ENCODE data around the gene ATXN7L1.
"Not testable (repeated sequence)": the region's sequence is repeated elsewhere in the genome, so short reads cannot be mapped to it uniquely, and the experiment has no call there.

ATXN7L1 gene

DNA sequence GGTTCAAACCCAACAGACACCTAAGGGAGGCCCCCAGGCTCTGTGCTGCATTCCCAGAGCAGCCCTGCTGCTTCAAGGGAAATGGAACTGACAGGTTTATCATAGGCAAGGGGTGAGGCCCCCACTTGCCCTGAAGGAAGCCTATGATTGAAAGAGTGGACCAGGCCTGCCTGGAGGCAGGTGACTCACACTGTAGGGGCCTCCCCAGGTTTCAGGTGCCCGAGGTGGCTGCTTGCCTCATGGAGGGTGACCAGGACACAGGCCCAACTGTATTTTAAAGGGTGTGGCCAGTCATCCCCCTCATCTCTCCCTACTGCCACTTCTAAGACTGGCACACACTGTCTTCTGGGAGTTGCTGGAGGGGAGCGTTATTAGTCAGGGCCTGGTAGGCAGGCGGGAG is 85.4 kb downstream of the ATXN7L1 start:
- no peaks in the 10 kb centered on the region for H3F3A ChIP-seq (ENCODE audit: insufficient read depth, low read length)
- no peaks in the 10 kb centered on the region for H3K4me1 ChIP-seq (ENCODE audit: low read length)
- H2AFZ ChIP-seq (ENCODE audit: low read length) = no peak overlapping the region
- no peak overlapping the region for H3K9ac ChIP-seq (ENCODE audit: low read length)
- H3K4me2 ChIP-seq (ENCODE audit: low read depth, low read length) = no peak overlapping the region
- no peak for DNase-seq
- no peaks in the 10 kb centered on the region for H3K9me2 ChIP-seq (replicated peaks; ENCODE audit: insufficient read depth, low read length)
- H4K20me1 ChIP-seq (ENCODE audit: insufficient read depth, low read length) = no peaks in the 10 kb centered on the region
- H3K79me2 ChIP-seq (ENCODE audit: low read length) = no peaks in the 10 kb centered on the region
- H3K36me3 ChIP-seq (replicated peaks; ENCODE audit: insufficient read depth, low read length) = no peaks in the 10 kb centered on the region
- no peak overlapping the region for H3K27ac ChIP-seq (ENCODE audit: low read length)
- H3K27me3 ChIP-seq (replicated peaks; ENCODE audit: insufficient read depth, low read length) = no peaks in the 10 kb centered on the region
- no peak overlapping the region for H3K4me3 ChIP-seq (ENCODE audit: low read length)
- TF ChIP-seq EZH2 (optimal IDR thresholded peaks at IDR 0.05; ENCODE audit: low read depth, low read length) = no peak
- TF ChIP-seq, protein P1, sequence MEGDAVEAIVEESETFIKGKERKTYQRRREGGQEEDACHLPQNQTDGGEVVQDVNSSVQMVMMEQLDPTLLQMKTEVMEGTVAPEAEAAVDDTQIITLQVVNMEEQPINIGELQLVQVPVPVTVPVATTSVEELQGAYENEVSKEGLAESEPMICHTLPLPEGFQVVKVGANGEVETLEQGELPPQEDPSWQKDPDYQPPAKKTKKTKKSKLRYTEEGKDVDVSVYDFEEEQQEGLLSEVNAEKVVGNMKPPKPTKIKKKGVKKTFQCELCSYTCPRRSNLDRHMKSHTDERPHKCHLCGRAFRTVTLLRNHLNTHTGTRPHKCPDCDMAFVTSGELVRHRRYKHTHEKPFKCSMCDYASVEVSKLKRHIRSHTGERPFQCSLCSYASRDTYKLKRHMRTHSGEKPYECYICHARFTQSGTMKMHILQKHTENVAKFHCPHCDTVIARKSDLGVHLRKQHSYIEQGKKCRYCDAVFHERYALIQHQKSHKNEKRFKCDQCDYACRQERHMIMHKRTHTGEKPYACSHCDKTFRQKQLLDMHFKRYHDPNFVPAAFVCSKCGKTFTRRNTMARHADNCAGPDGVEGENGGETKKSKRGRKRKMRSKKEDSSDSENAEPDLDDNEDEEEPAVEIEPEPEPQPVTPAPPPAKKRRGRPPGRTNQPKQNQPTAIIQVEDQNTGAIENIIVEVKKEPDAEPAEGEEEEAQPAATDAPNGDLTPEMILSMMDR (IDR thresholded peaks at IDR 0.05; ENCODE audit: low read length) = no peak
- no peak for TF ChIP-seq EZH2phosphoT487 (IDR thresholded peaks at IDR 0.05; ENCODE audit: low read length)
- H3K9me3 ChIP-seq (replicated peaks; ENCODE audit: insufficient read depth, low read length) = no peaks in the 10 kb centered on the region

DNA sequence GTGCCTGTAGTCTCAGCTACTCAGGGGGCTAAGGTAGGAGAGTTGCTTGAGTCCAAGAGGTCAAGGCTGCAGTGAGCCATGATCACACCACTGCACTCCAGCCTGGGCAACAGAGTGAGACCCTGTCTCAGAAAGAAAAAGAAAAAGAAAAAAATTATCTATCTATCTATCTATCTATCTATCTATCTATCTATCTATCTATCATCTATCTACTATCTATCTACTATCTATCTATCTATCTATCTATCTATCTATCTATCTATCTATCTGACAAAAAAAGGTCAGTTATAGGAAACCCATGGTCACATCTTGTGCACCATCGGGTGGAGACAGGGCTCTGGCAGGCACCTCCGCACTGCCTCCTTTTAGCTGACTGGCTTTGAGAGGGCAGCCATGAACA is 85.9 kb downstream of the ATXN7L1 start:
- not testable (repeated sequence) for H3F3A ChIP-seq (ENCODE audit: insufficient read depth, low read length); H3K4me1 ChIP-seq (ENCODE audit: low read length); H3K9ac ChIP-seq (ENCODE audit: low read length); H3K79me2 ChIP-seq (ENCODE audit: low read length); H4K20me1 ChIP-seq (ENCODE audit: insufficient read depth, low read length); H3K4me3 ChIP-seq (ENCODE audit: low read length); DNase-seq; H3K9me3 ChIP-seq (replicated peaks; ENCODE audit: insufficient read depth, low read length); H3K4me2 ChIP-seq (ENCODE audit: low read depth, low read length); H2AFZ ChIP-seq (ENCODE audit: low read length); H3K9me2 ChIP-seq (replicated peaks; ENCODE audit: insufficient read depth, low read length); H3K36me3 ChIP-seq (replicated peaks; ENCODE audit: insufficient read depth, low read length); H3K27ac ChIP-seq (ENCODE audit: low read length); H3K27me3 ChIP-seq (replicated peaks; ENCODE audit: insufficient read depth, low read length)

DNA sequence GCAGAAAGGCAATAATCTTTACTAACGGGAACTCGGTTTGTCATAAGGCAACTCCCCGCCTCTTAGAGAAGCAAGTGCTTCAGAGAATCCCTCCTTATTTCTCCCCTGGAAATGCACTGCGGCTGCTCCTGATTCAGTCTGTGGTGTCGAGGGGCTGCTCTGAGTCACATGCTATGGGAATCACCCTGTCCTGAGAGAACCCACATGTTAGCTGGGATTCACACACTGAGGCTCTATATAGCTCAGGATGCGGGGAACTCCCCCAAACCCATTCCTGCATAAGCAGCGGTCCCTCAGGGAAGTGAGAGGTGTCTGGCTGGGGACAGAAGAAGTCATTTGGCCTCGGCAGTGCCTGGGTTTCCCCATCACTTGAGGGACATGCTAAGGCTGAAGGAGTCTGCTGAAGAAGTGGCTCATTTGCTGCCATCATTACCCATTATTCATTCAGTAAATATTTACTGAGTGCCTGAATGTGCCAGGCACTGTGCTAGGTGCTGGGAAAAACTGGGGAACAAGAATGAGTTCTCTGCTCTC is 87.5 kb downstream of the ATXN7L1 start:
- H3F3A ChIP-seq (ENCODE audit: insufficient read depth, low read length) = no peaks in the 10 kb centered on the region
- TF ChIP-seq EZH2phosphoT487 (IDR thresholded peaks at IDR 0.05; ENCODE audit: low read length) (no peak), EZH2 (optimal IDR thresholded peaks at IDR 0.05; ENCODE audit: low read depth, low read length) (no peak)
- TF ChIP-seq, protein P1 (IDR thresholded peaks at IDR 0.05; ENCODE audit: low read length) = no peak
- no peaks in the 10 kb centered on the region for H3K36me3 ChIP-seq (replicated peaks; ENCODE audit: insufficient read depth, low read length)
- no peak overlapping the region for H3K9ac ChIP-seq (ENCODE audit: low read length)
- no peaks in the 10 kb centered on the region for H3K4me1 ChIP-seq (ENCODE audit: low read length)
- no peak overlapping the region for H3K4me3 ChIP-seq (ENCODE audit: low read length)
- H2AFZ ChIP-seq (ENCODE audit: low read length) = no peak overlapping the region
- H3K27ac ChIP-seq (ENCODE audit: low read length) = no peak overlapping the region
- H3K9me3 ChIP-seq (replicated peaks; ENCODE audit: insufficient read depth, low read length) = no peaks in the 10 kb centered on the region
- no peak overlapping the region for H3K4me2 ChIP-seq (ENCODE audit: low read depth, low read length)
- H4K20me1 ChIP-seq (ENCODE audit: insufficient read depth, low read length) = no peaks in the 10 kb centered on the region
- DNase-seq = no peak
- no peaks in the 10 kb centered on the region for H3K9me2 ChIP-seq (replicated peaks; ENCODE audit: insufficient read depth, low read length)
- H3K27me3 ChIP-seq (replicated peaks; ENCODE audit: insufficient read depth, low read length) = no peaks in the 10 kb centered on the region
- H3K79me2 ChIP-seq (ENCODE audit: low read length) = no peaks in the 10 kb centered on the region

DNA sequence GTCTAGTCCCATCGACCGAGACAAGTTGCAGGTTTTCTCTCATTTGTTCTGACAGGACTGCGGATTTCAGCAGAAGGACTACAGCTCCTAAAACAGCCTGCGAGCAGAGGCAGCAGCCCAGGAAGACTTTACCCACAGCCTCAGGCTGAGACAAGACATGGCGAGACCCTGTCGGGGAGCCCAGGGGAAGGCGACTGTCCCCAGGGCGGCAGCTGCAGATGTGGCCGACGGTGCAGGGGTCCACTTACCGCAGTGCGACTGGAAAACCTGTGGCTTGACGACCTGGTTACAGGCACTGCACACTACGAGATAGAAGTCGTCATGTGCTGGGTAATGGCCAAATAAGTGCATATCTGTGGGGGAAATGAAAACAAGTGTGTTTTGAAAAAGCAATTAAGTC is 88.0 kb downstream of the ATXN7L1 start:
- Histone ChIP-seq H3K79me2 (ENCODE audit: low read length) (no peaks in the 10 kb centered on the region), H3K27me3 (replicated peaks; ENCODE audit: insufficient read depth, low read length) (no peaks in the 10 kb centered on the region), H3K36me3 (replicated peaks; ENCODE audit: insufficient read depth, low read length) (no peaks in the 10 kb centered on the region), H2AFZ (ENCODE audit: low read length) (no peak overlapping the region), H3K4me3 (ENCODE audit: low read length) (no peak overlapping the region), H4K20me1 (ENCODE audit: insufficient read depth, low read length) (no peaks in the 10 kb centered on the region), H3K9me3 (replicated peaks; ENCODE audit: insufficient read depth, low read length) (no peaks in the 10 kb centered on the region), H3F3A (ENCODE audit: insufficient read depth, low read length) (no peaks in the 10 kb centered on the region), H3K27ac (ENCODE audit: low read length) (no peak overlapping the region), H3K4me1 (ENCODE audit: low read length) (no peaks in the 10 kb centered on the region), H3K9me2 (replicated peaks; ENCODE audit: insufficient read depth, low read length) (no peaks in the 10 kb centered on the region), H3K9ac (ENCODE audit: low read length) (no peak overlapping the region), H3K4me2 (ENCODE audit: low read depth, low read length) (no peak overlapping the region)
- no peak for TF ChIP-seq EZH2phosphoT487 (IDR thresholded peaks at IDR 0.05; ENCODE audit: low read length)
- TF ChIP-seq EZH2 (optimal IDR thresholded peaks at IDR 0.05; ENCODE audit: low read depth, low read length) = no peak
- TF ChIP-seq, protein P1 (IDR thresholded peaks at IDR 0.05; ENCODE audit: low read length) = no peak
- no peak for DNase-seq

Measured in MM.1S (cell line).